NT2/D1 (cell line): ENCODE measurements around the gene CYTH3.
"Not testable (repeated sequence)": the region's sequence is repeated elsewhere in the genome, so short reads cannot be mapped to it uniquely, and the experiment has no call there.

Experiments
- DNase-seq: peaks from one replicate; pipeline ENCODE4 v3.0.0-alpha.2; 2011; ENCODE audit warnings: low read depth, low spot score
- H3K27me3 ChIP-seq: 2 replicates; pipeline ENCODE4 v1.6.0; 2011; ENCODE audit warnings: mild to moderate bottlenecking; ENCODE audit not compliant: insufficient read length, insufficient read depth
- H3K36me3 ChIP-seq: 2 replicates; pipeline ENCODE4 v1.6.1; 2011; ENCODE audit warnings: mild to moderate bottlenecking, low read length, mixed read lengths; ENCODE audit not compliant: insufficient read depth, insufficient read length
- H3K4me1 ChIP-seq: 2 replicates; pipeline ENCODE4 v1.5.1; 2011; ENCODE audit not compliant: insufficient read depth, insufficient read length
- H3K4me3 ChIP-seq: 2 replicates; pipeline ENCODE4 v1.5.1; 2011; ENCODE audit warnings: low read depth; ENCODE audit not compliant: insufficient read length
- H3K9ac ChIP-seq: 2 replicates; pipeline ENCODE4 v1.6.0; 2011; ENCODE audit warnings: low read depth; ENCODE audit not compliant: insufficient read length
- H3K9me3 ChIP-seq: 2 replicates; pipeline ENCODE4 v1.5.1; 2011; ENCODE audit warnings: mild to moderate bottlenecking, low read length; ENCODE audit not compliant: insufficient read depth
- SUZ12 ChIP-seq: IDR thresholded peaks from 2 replicates; pipeline ENCODE4 v1.6.1; 2011; ENCODE audit not compliant: insufficient read length, insufficient read depth; ENCODE audit errors: extremely low read depth
- YY1 ChIP-seq: IDR thresholded peaks from 2 replicates; pipeline ENCODE4 v1.6.1; 2011; ENCODE audit not compliant: insufficient read length, insufficient read depth
- ZNF274 ChIP-seq: IDR thresholded peaks from 2 replicates; pipeline ENCODE4 v1.6.1; 2011; ENCODE audit warnings: mild to moderate bottlenecking, low read depth, low read length

CYTH3 gene

DNA sequence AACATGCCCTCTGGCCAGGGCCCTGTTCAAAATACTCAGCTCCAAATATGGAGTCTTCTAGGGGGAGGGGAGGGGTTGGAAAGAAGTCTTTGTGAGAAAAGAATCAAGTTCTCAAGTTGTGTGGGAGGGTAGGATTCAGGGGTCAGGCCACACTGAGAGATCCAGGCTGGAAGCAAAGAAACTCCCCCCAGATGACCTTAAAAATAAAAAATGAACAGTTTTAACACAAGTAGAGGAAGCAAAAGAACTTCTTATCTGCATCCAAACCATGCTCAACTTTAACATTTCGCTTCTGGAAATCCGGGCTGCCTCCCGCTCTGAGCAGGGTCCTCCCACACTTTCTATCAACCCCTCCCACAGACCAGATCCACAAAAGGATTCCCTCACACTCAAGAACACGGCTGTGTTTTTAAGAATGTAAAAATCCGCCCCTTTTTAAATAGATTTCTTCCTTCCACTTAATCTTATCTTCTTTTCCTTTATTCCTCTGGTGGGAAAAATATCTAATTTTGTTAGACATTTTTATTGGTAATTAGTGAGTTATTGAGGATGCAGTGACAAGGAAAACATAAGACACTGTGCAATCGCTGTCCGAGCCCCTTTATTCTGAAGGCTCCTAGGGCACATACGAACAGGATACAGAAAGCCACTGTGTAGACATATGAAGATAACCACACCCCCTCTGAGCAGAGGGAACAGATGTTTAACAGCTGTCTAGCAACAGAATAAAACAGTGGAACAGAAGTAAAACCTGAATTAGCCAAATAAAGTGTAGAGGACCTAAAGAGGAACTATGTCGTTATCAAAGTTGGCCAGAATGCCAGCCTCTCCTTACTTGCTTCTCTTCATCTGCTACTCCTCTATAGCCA lies 43.8 kb downstream of the CYTH3 start:
- TF ChIP-seq SUZ12 (no peak), YY1 (no peak), ZNF274 (no peak)
- Histone ChIP-seq H3K4me1 (peaks cover 5% of the 10 kb centered on the region), H3K27me3 (no peaks in the 10 kb centered on the region), H3K36me3 (no peaks in the 10 kb centered on the region), H3K4me3 (no peak overlapping the region), H3K9ac (no peak overlapping the region), H3K9me3 (no peaks in the 10 kb centered on the region)
- no peak for DNase-seq

- Histone ChIP-seq H3K9ac (no peak overlapping the region), H3K9me3 (peaks cover 8% of the 10 kb centered on the region), H3K4me1 (peaks cover 5% of the 10 kb centered on the region), H3K27me3 (no peaks in the 10 kb centered on the region), H3K36me3 (no peaks in the 10 kb centered on the region), H3K4me3 (no peak overlapping the region)
- no peak for DNase-seq
- TF ChIP-seq YY1 (no peak), SUZ12 (no peak), ZNF274 (no peak)
These were observed 45.1 kb downstream of the CYTH3 start for GRCh38 chr7:6227294-6227846.

DNA sequence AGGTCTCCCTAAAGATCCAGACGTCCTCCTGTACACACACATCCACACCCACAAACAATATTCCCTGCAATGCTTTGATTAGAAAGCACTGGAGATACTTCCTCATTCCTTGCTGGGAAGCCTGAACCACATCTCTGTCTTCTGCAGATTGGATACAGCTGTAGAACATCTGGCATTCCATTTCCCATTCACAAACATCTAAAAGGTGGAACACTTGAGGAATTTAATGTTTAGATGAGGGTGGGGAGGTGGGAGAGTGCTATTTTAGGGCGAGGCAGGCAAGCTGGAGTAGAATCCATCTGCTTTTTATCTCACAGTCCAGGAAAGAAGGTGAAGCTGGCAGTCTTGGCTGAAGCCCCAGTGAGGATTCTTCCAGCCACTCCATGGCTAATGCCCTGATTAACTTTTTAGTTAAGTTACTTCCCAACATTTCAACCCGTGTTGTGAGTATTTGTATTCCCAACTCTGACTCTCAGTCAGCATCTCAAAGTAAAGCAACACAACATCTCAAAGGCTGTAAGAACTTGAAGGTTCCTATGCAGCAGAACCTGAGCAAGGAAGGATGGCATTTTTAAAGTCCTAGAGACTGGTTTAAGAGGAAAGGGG lies 46.1 kb downstream of the CYTH3 start:
- Histone ChIP-seq H3K9ac (no peak overlapping the region), H3K36me3 (no peaks in the 10 kb centered on the region), H3K4me3 (no peak overlapping the region), H3K4me1 (peaks cover 5% of the 10 kb centered on the region), H3K27me3 (no peaks in the 10 kb centered on the region), H3K9me3 (peaks cover 16% of the 10 kb centered on the region)
- TF ChIP-seq YY1 = no peak
- DNase-seq = no peak

DNA sequence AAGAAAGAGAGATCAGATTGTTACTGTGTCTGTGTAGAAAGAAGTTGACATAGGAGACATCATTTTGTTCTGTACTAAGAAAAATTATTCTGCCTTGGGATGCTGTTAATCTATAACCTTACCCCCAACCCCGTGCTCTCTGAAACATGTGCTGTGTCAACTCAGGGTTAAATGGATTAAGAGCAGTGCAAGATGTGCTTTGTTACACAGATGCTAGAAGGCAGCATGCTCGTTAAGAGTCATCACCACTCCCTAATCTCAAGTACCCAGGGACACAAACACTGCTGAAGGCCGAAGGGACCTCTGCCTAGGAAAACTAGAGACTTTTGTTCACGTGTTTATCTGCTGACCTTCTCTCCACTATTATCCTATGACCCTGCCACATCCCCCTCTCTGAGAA lies 49.0 kb downstream of the CYTH3 start:
- H3K27me3 ChIP-seq, DNase-seq, H3K36me3 ChIP-seq, H3K4me3 ChIP-seq, H3K9ac ChIP-seq, H3K4me1 ChIP-seq: not testable (repeated sequence)
- H3K9me3 ChIP-seq = peaks cover 16% of the 10 kb centered on the region

DNA sequence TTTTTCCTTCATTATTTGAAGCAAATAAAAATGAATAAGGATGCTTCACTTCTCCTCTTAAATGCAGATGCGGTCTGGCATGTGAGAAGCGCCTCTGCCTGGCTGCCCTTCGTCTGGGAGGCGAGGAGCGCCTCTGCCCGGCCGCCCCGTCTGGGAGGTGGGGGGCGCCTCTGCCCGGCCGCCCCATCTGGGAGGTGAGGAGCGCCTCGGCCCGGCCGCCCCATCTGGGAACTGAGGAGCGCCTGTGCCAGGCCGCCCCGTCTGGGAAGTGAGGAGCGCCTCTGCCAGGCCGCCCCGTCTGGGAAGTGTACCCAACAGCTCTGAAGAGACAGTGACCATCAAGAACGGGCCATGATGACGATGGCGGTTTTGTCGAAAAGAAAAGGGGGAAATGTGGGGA lies 49.4 kb downstream of the CYTH3 start:
- not testable (repeated sequence) for H3K36me3 ChIP-seq, H3K27me3 ChIP-seq, H3K9ac ChIP-seq, H3K4me3 ChIP-seq, H3K4me1 ChIP-seq, DNase-seq
- H3K9me3 ChIP-seq = peaks cover 16% of the 10 kb centered on the region

DNA sequence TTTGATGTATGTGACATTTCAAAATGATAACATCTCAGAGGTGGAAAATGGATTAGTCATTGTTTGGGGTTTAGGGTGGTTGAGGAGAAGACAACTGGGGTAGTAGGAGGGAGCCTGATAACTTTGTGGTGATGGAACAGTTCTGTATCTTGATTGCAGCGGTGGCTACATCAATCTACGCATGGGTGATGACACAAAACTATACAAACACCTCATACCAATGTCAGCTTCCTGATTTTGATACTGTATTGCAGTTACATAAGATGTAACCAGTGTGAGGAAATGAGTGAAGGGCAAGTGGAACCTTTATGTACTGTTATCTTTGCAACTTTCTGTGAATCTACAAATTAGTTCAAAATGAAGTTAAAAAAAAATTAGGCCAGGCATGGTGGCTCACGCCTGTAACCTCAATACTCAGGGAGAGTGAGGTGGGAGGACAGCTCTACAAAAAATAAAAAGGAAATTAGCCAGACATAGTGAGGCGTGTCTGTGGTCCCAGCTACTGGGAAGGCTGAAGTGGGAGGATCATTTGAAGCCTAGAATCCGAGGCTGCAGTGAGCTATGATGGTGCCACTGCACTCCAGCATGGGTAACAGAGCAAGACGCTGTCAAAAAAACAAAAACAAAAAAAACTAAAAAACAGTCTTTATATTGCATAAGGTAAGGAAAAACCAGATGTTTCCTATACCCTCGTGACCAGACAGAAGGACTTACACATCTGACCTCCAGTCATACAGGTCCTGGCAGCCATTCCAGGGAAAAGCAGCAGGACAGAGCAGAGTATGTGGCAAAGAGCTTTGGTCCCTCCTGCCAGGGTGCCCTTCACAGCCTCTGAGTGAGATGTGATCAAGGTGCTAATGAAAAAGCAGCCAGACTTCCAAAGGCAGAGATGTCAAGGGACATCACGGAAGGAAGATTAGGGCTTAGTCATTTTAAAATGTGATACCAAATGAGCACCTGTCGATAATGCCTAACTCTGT lies 50.8 kb downstream of the CYTH3 start:
- Histone ChIP-seq H3K4me1 (no peaks in the 10 kb centered on the region), H3K9me3 (peaks cover 16% of the 10 kb centered on the region), H3K4me3 (no peak overlapping the region), H3K36me3 (no peaks in the 10 kb centered on the region), H3K9ac (no peak overlapping the region), H3K27me3 (no peaks in the 10 kb centered on the region)
- DNase-seq = no peak
- no peak for TF ChIP-seq SUZ12
- TF ChIP-seq YY1 = no peak
- TF ChIP-seq ZNF274 = no peak

- no peak overlapping the region for H3K4me3 ChIP-seq
- no peaks in the 10 kb centered on the region for H3K27me3 ChIP-seq
- H3K9me3 ChIP-seq = peaks cover 27% of the 10 kb centered on the region
- DNase-seq = no peak
- TF ChIP-seq SUZ12 (no peak), ZNF274 (no peak), YY1 (no peak)
- no peaks in the 10 kb centered on the region for H3K4me1 ChIP-seq
- no peak overlapping the region for H3K9ac ChIP-seq
- H3K36me3 ChIP-seq = no peaks in the 10 kb centered on the region
These were observed 54.1 kb downstream of the CYTH3 start for GRCh38 chr7:6218329-6218728.
